Measurements from ENCODE around the gene KDM5B.

KDM5B gene

DNA sequence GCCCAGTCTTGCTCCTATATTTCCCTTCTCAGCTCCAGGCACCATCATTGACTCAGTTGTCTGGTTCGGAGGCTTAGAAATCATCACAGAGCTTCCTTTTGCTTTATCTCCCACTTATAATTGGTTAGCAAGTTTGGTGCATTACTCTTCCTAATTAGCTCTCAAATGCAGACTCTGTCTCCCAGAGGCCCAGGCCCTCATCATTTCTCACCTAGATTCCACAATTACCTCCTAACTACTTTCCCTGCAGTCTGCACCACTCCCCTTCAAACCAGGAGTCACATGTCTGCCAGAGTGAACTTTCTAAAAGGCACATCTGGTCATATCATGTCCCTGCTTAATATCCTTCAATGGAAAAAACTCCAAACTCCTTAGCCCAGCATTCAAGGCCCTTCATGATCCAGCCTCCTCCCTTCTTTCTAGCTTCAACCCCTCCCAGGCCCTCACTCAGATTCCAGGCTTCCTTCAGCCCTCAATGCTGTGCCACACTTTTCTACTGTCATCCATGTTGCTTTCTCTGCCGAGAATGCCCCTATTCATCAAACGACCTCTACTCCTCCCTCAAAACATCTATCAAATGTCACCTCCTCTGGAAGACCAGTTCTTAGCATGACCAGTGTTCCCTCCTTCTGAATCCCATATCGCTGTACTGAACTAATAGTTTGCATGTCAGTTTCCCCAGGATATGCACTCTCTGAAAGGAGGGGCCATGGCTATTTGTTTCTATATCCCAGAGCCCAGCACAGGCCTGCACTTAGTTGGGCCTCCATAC, 128.6 kb downstream of the KDM5B start:
- DNase-seq (ENCODE audit: extremely low spot score) = no peak
- CTCF ChIA-PET = interaction anchor here (1.0 kb wide), 1 partner anchor 40 kb away, joined by 3 read pairs; no protein-coding TSS in a partner anchor
- POLR2A ChIA-PET = interaction anchor here (0.7 kb wide), 1 partner anchor 19 kb away, joined by 3 read pairs; no protein-coding TSS in a partner anchor
- no peak for TF ChIP-seq SUZ12 (IDR thresholded peaks at IDR 0.05)

DNA sequence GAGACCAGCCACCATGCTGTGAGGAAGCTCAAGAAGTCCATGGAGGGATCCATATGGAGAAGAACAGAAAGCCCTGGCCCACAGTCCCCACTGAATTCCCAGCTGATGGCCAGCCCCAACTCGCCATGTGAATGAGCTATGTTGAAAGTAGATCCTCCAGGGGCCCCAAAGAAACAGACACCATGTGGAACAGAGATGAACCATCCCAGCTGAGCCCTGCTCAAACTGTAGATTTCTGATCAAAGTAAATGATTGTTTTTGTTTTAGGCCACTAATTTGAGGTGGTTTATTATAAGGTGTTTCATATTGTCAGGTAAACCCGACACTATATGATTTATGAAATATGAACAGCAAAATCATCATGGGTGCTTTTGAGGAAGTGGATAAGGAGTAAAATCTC, 130.8 kb downstream of the KDM5B start:
- TF ChIP-seq SP1 (IDR thresholded peaks at IDR 0.05) (no peak), ELF4 (IDR thresholded peaks at IDR 0.05) (no peak), FOXM1 (IDR thresholded peaks at IDR 0.05; ENCODE audit: borderline replicate concordance) (no peak), TARDBP (IDR thresholded peaks at IDR 0.05) (no peak), FOXA1 (IDR thresholded peaks at IDR 0.05) (no peak), FOXK2 (IDR thresholded peaks at IDR 0.05) (no peak)
- ChIA-PET POLR2A (no interaction called here), CTCF (no interaction called here)
- no peak for DNase-seq (ENCODE audit: extremely low spot score)

All from HEK293T (cell line).